C4-2B (cell line): ENCODE data around the gene IQGAP2.

Experiments
- H3K27ac ChIP-seq: fragments of 450-650 bp; 2 replicates; pipeline ENCODE4 v1.5.1; 2017
- CTCF ChIP-seq: fragments of 450-650 bp; conservative IDR thresholded peaks from 2 replicates; pipeline ENCODE4 v1.5.1; 2017; ENCODE audit warnings: mild to moderate bottlenecking
- ZFX ChIP-seq: fragments of 450-650 bp; IDR thresholded peaks from 2 replicates; pipeline ENCODE4 v1.6.1; 2017

IQGAP2 gene

GRCh38 chr5:76406014-76406413 is 2.9 kb downstream of the IQGAP2 start:
- TF ChIP-seq CTCF (no peak), ZFX (no peak)
- no peak overlapping the region for H3K27ac ChIP-seq

- H3K27ac ChIP-seq, result no peak overlapping the region
- TF ChIP-seq CTCF, result no peak
- TF ChIP-seq ZFX, result no peak
Observed at GRCh38 chr5:76406673-76407072, 3.6 kb downstream of the IQGAP2 start.

GRCh38 chr5:76408104-76408654 is 5.1 kb downstream of the IQGAP2 start:
- no peak for TF ChIP-seq CTCF
- no peak for TF ChIP-seq ZFX
- H3K27ac ChIP-seq, result peak overlapping the region; percentile 1; the same call in 1 of the 2 replicates

GRCh38 chr5:76412511-76412910 is 9.4 kb downstream of the IQGAP2 start:
- peak overlapping the region; percentile 88 for H3K27ac ChIP-seq
- no peak for TF ChIP-seq ZFX
- no peak for TF ChIP-seq CTCF

GRCh38 chr5:76413746-76414145 is 10.7 kb downstream of the IQGAP2 start:
- H3K27ac ChIP-seq, result peak overlapping the region; percentile 88; the same call in 1 of the 2 replicates
- TF ChIP-seq ZFX, result no peak
- TF ChIP-seq CTCF, result no peak

- peak overlapping the region; percentile 88; the same call in 1 of the 2 replicates for H3K27ac ChIP-seq
- TF ChIP-seq ZFX (no peak), CTCF (no peak)
Observed at GRCh38 chr5:76414788-76415187, 11.7 kb downstream of the IQGAP2 start.

- peak overlapping the region; percentile 74 for H3K27ac ChIP-seq
- TF ChIP-seq CTCF (no peak), ZFX (no peak)
Observed at GRCh38 chr5:76415855-76416254, 12.8 kb downstream of the IQGAP2 start.
